Measurements from ENCODE around the gene EXOC6.

The EXOC6 gene

DNA sequence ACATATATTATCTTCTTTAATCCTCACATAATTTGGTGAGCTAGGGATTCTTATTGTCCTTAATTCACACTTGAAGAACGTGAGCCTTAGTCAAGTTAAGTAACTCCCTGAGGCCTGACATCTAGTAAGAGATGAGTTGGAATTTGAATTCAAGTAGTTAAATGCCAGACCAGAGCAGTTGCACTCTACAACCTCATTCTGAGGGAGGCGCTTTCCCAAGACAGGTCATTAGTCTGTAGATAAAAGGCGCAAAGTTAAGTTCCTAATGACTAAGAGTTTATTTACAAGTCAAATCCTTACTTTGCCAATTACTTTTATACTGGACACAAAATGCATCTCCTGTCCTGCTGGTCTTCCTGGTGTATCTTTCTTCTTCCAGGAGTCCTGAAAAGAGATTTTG, 3.6 kb upstream of the EXOC6 start:
- Histone ChIP-seq H3K27ac (ENCODE audit: extremely low read depth, low read depth, low read length) (no peak overlapping the region), H3K4me3 (ENCODE audit: low read depth, low read length) (no peak overlapping the region), H3K4me1 (ENCODE audit: control insufficient read depth, insufficient read depth, low read length) (peaks cover 4% of the 10 kb centered on the region; the same call in 1 of the 2 replicates), H3K9me3 (ENCODE audit: control insufficient read depth, insufficient read depth, low read depth, low read length) (no peaks in the 10 kb centered on the region), H3K36me3 (ENCODE audit: control insufficient read depth in 2 of 2, insufficient read depth in 1 of 2, low read length in 2 of 2) (no peaks in the 10 kb centered on the region)
- POLR2A ChIA-PET, result no interaction called here
- TF ChIP-seq, protein P1, sequence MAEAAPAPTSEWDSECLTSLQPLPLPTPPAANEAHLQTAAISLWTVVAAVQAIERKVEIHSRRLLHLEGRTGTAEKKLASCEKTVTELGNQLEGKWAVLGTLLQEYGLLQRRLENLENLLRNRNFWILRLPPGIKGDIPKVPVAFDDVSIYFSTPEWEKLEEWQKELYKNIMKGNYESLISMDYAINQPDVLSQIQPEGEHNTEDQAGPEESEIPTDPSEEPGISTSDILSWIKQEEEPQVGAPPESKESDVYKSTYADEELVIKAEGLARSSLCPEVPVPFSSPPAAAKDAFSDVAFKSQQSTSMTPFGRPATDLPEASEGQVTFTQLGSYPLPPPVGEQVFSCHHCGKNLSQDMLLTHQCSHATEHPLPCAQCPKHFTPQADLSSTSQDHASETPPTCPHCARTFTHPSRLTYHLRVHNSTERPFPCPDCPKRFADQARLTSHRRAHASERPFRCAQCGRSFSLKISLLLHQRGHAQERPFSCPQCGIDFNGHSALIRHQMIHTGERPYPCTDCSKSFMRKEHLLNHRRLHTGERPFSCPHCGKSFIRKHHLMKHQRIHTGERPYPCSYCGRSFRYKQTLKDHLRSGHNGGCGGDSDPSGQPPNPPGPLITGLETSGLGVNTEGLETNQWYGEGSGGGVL (tag by site-specific recombination; IDR thresholded peaks at IDR 0.05), result no peak
- TF ChIP-seq ZBTB17 (tag by site-specific recombination; IDR thresholded peaks at IDR 0.05) (peak; percentile 33; the same call in 1 of the 2 replicates), ZNF24 (tag by site-specific recombination; IDR thresholded peaks at IDR 0.05) (no peak), ZNF529 (tag by site-specific recombination; IDR thresholded peaks at IDR 0.05; ENCODE audit: insufficient replicate concordance) (no peak)
- CTCF ChIA-PET, result interaction anchor here (0.5 to 2.3 kb wide), 2 partner anchors 10 to 17 kb away, joined by 3 to 15 read pairs; no protein-coding TSS in a partner anchor

GRCh38 chr10:92845921-92846320, 2.4 kb upstream of the EXOC6 start:
- POLR2A ChIA-PET, result no interaction called here
- CTCF ChIA-PET, result interaction anchor here (1.0 to 1.9 kb wide), 3 partner anchors 39 to 512 kb away, joined by 3 to 5 read pairs (median 3); no protein-coding TSS in a partner anchor
- H3K4me1 ChIP-seq (ENCODE audit: control insufficient read depth, insufficient read depth, low read length), result peaks cover 3% of the 10 kb centered on the region; the same call in 1 of the 2 replicates
- H3K27ac ChIP-seq (ENCODE audit: extremely low read depth, low read depth, low read length), result no peak overlapping the region
- H3K4me3 ChIP-seq (ENCODE audit: low read depth, low read length), result no peak overlapping the region
- no peaks in the 10 kb centered on the region for H3K9me3 ChIP-seq (ENCODE audit: control insufficient read depth, insufficient read depth, low read depth, low read length)
- H3K36me3 ChIP-seq (ENCODE audit: control insufficient read depth in 2 of 2, insufficient read depth in 1 of 2, low read length in 2 of 2), result no peaks in the 10 kb centered on the region
- TF ChIP-seq, protein P2, sequence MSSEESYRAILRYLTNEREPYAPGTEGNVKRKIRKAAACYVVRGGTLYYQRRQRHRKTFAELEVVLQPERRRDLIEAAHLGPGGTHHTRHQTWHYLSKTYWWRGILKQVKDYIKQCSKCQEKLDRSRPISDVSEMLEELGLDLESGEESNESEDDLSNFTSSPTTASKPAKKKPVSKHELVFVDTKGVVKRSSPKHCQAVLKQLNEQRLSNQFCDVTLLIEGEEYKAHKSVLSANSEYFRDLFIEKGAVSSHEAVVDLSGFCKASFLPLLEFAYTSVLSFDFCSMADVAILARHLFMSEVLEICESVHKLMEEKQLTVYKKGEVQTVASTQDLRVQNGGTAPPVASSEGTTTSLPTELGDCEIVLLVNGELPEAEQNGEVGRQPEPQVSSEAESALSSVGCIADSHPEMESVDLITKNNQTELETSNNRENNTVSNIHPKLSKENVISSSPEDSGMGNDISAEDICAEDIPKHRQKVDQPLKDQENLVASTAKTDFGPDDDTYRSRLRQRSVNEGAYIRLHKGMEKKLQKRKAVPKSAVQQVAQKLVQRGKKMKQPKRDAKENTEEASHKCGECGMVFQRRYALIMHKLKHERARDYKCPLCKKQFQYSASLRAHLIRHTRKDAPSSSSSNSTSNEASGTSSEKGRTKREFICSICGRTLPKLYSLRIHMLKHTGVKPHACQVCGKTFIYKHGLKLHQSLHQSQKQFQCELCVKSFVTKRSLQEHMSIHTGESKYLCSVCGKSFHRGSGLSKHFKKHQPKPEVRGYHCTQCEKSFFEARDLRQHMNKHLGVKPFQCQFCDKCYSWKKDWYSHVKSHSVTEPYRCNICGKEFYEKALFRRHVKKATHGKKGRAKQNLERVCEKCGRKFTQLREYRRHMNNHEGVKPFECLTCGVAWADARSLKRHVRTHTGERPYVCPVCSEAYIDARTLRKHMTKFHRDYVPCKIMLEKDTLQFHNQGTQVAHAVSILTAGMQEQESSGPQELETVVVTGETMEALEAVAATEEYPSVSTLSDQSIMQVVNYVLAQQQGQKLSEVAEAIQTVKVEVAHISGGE (tag by site-specific recombination; conservative IDR thresholded peaks at IDR 0.05; ENCODE audit: low read depth), result no peak
- no peak for TF ChIP-seq ZNF621 (tag by site-specific recombination; IDR thresholded peaks at IDR 0.05)
- TF ChIP-seq BCL11B (tag by site-specific recombination; IDR thresholded peaks at IDR 0.05; ENCODE audit: low read depth), result no peak
- TF ChIP-seq SALL2 (tag by site-specific recombination; IDR thresholded peaks at IDR 0.05; ENCODE audit: borderline replicate concordance), result no peak
- TF ChIP-seq PRDM10 (tag by site-specific recombination; IDR thresholded peaks at IDR 0.05), result no peak
- TF ChIP-seq ZSCAN5A (tag by site-specific recombination; IDR thresholded peaks at IDR 0.05), result no peak
- TF ChIP-seq ZNF555 (tag by site-specific recombination; conservative IDR thresholded peaks at IDR 0.05), result no peak
- TF ChIP-seq ZBTB49 (tag by site-specific recombination; IDR thresholded peaks at IDR 0.05; ENCODE audit: low read depth), result no peak
- TF ChIP-seq ZNF626 (tag by site-specific recombination; IDR thresholded peaks at IDR 0.05), result no peak
- TF ChIP-seq ZNF433 (tag by site-specific recombination; IDR thresholded peaks at IDR 0.05; ENCODE audit: low read depth), result no peak
- no peak for TF ChIP-seq ZNF549 (tag by site-specific recombination; IDR thresholded peaks at IDR 0.05)

Data from HEK293 (cell line).